HepG2 (cell line): Measurements from ENCODE around the gene UBL7. TPM values are rescaled to one million over a fixed set of nuclear protein-coding genes. Genes with fewer than 3 reads are reported as not detected.

Source experiments
- BRD4 ChIP-seq: sonication (generic); formaldehyde crosslinking; IDR thresholded peaks from 2 replicates; pipeline ENCODE4 v1.4.0; 2020; ENCODE audit warnings: missing genetic modification reagents
- CHD4 ChIP-seq: fragments of 200-600 bp; sonication (generic); IDR thresholded peaks from 2 replicates; pipeline ENCODE4 v1.7.0; 2017; ENCODE audit warnings: mild to moderate bottlenecking, low read length, borderline replicate concordance
- ETV6 ChIP-seq: sonication (generic); formaldehyde crosslinking; conservative IDR thresholded peaks from 2 replicates; pipeline ENCODE4 v1.4.0; 2020; ENCODE audit warnings: missing genetic modification reagents
- KDM2A ChIP-seq: sonication (generic); formaldehyde crosslinking; IDR thresholded peaks from 2 replicates; pipeline ENCODE4 v1.4.0; 2020; ENCODE audit warnings: low read depth, missing genetic modification reagents, borderline replicate concordance
- KLF6 ChIP-seq: IDR thresholded peaks from 2 replicates; pipeline ENCODE4 v1.8.0; 2016; ENCODE audit warnings: missing biosample characterization, missing genetic modification reagents
- MEIS1 ChIP-seq: sonication (generic); formaldehyde crosslinking; IDR thresholded peaks from 2 replicates; pipeline ENCODE4 v1.9.0; 2021; ENCODE audit warnings: mild to moderate bottlenecking, missing genetic modification reagents, moderate library complexity, borderline replicate concordance
- MLXIP ChIP-seq: sonication (generic); formaldehyde crosslinking; IDR thresholded peaks from 2 replicates; pipeline ENCODE4 v1.9.0; 2021; ENCODE audit warnings: missing genetic modification reagents, borderline replicate concordance
- NAIF1 ChIP-seq: sonication (generic); formaldehyde crosslinking; IDR thresholded peaks from 2 replicates; pipeline ENCODE4 v1.5.0; 2020; ENCODE audit warnings: mild to moderate bottlenecking, missing genetic modification reagents, borderline replicate concordance
- RBAK ChIP-seq: sonication (generic); formaldehyde crosslinking; IDR thresholded peaks from 2 replicates; pipeline ENCODE4 v1.5.1; 2020; ENCODE audit warnings: mild to moderate bottlenecking, missing genetic modification reagents
- RBM39 ChIP-seq: fragments of 200-400 bp; formaldehyde crosslinking; IDR thresholded peaks from one replicate; pipeline ENCODE4 v1.6.1; 2018; ENCODE audit warnings: antibody characterized with exemption, mild to moderate bottlenecking, low read depth, low read length; ENCODE audit not compliant: poor library complexity, severe bottlenecking
- SNRNP70 ChIP-seq: fragments of 200-400 bp; formaldehyde crosslinking; IDR thresholded peaks from 2 replicates; pipeline ENCODE4 v1.6.1; 2017; ENCODE audit warnings: mild to moderate bottlenecking, low read depth, low read length, moderate library complexity
- SP140L ChIP-seq: sonication (generic); formaldehyde crosslinking; IDR thresholded peaks from 2 replicates; pipeline ENCODE4 v1.4.0; 2020; ENCODE audit warnings: missing genetic modification reagents, borderline replicate concordance
- SRSF4 ChIP-seq: fragments of 200-400 bp; formaldehyde crosslinking; IDR thresholded peaks from one replicate; pipeline ENCODE4 v1.6.1; 2018; ENCODE audit warnings: mild to moderate bottlenecking, low read depth, low read length, moderate library complexity; ENCODE audit not compliant: poor library complexity, severe bottlenecking
- TCF7 ChIP-seq: sonication (generic); IDR thresholded peaks from 2 replicates; pipeline ENCODE4 v1.6.1; 2016; ENCODE audit warnings: antibody characterized with exemption, low read depth
- TCF7L2 ChIP-seq: IDR thresholded peaks from 2 replicates; pipeline ENCODE4 v1.6.1; 2011; ENCODE audit warnings: mild to moderate bottlenecking, low read depth, low read length, moderate library complexity
- TEF ChIP-seq: sonication (generic); formaldehyde crosslinking; IDR thresholded peaks from 2 replicates; pipeline ENCODE4 v1.5.0; 2020; ENCODE audit warnings: missing genetic modification reagents
- TFE3 ChIP-seq: IDR thresholded peaks from 2 replicates; pipeline ENCODE4 v1.6.1; 2016
- ZFP37 ChIP-seq: sonication (generic); formaldehyde crosslinking; IDR thresholded peaks from 2 replicates; pipeline ENCODE4 v1.4.0; 2020; ENCODE audit warnings: missing genetic modification reagents, borderline replicate concordance
- ZNF281 ChIP-seq: sonication (generic); formaldehyde crosslinking; IDR thresholded peaks from 2 replicates; pipeline ENCODE4 v1.4.0; 2020; ENCODE audit warnings: missing genetic modification reagents, borderline replicate concordance
- ZNF83 ChIP-seq: sonication (generic); formaldehyde crosslinking; IDR thresholded peaks from 2 replicates; pipeline ENCODE4 v1.4.0; 2020; ENCODE audit warnings: missing genetic modification reagents, mild to moderate bottlenecking, borderline replicate concordance
- ZSCAN21 ChIP-seq: sonication (generic); formaldehyde crosslinking; IDR thresholded peaks from 2 replicates; pipeline ENCODE4 v1.8.0; 2022; ENCODE audit warnings: mild to moderate bottlenecking, missing genetic modification reagents, moderate library complexity, borderline replicate concordance
- polyA plus RNA-seq, 8 experiments: library from polyadenylated mRNA; depleted of rRNA in 3 of 8; stranded (reverse) in 7 of 8; unstranded in 1 of 8; fragments of >200 nt; fragmentation: Illumina TruSeq in 4 of 8; extraction: Trizol in 4 of 8; gene quantifications; 2 replicates each; pipeline versions ENCODE4 v1.2.1 to v1.2.3, GENCODE V29; 2011 to 2016; ENCODE audit warnings: low read depth in 4 of 8, missing spikeins in 1 of 8, mixed read lengths in 1 of 8; ENCODE audit not compliant: insufficient read depth in 1 of 8
- total RNA-seq, 5 experiments: library from RNA; depleted of rRNA; stranded (reverse); fragments of >200 nt; fragmentation: Illumina TruSeq; extraction: Trizol; gene quantifications; 2 replicates each; pipeline ENCODE4 v1.2.3, GENCODE V29; 2016; ENCODE audit warnings: low read depth in 1 of 5

UBL7 gene
- total and polyA plus RNA-seq, 2 of the 13 experiments (the other 11 are each of a cell fraction or from before 2014, with no cell fraction given) = 55.0 to 63.5 TPM

- TF ChIP-seq CHD4 (no peak), ZFP37 (CRISPR knock-in tag) (no peak), KDM2A (CRISPR knock-in tag) (no peak), BRD4 (no peak), ZNF281 (CRISPR knock-in tag) (peak; percentile 84), TCF7L2 (no peak), TFE3 (CRISPR knock-in tag) (peak; percentile 39; the same call in 1 of the 2 replicates), KLF6 (CRISPR knock-in tag) (no peak), ZNF83 (no peak), ETV6 (CRISPR knock-in tag) (no peak), RBM39 (no peak), MLXIP (no peak), SNRNP70 (no peak), MEIS1 (CRISPR knock-in tag) (no peak), TEF (CRISPR knock-in tag) (no peak), ZSCAN21 (CRISPR knock-in tag) (peak; percentile 50; the same call in 1 of the 2 replicates), RBAK (CRISPR knock-in tag) (no peak), SRSF4 (no peak), TCF7 (no peak), SP140L (CRISPR knock-in tag) (no peak), NAIF1 (CRISPR knock-in tag) (no peak)
These were observed 39.4 kb downstream of the UBL7 start (continued) for GRCh38 chr15:74421302-74422245.
